A549 (cell line): ENCODE data around the gene MOCOS.

Source experiments
- CBX2 ChIP-seq: fragments of 200-600 bp; sonication (generic); IDR thresholded peaks from 2 replicates; pipeline ENCODE4 v1.6.1; 2016; ENCODE audit warnings: low read depth, mild to moderate bottlenecking, borderline replicate concordance
- CEBPB ChIP-seq, 2 experiments: fragments of >200 bp in 1 of 2; sonication (Bioruptor Twin) in 1 of 2; formaldehyde crosslinking in 1 of 2; IDR thresholded peaks; 2 replicates each; pipeline ENCODE4 v1.6.1; 2012 to 2016
- EP300 ChIP-seq, 2 experiments: fragments of >200 bp; sonication (Bioruptor Twin); formaldehyde crosslinking; IDR thresholded peaks; 2 replicates in 1 of 2; 3 replicates in 1 of 2; pipeline ENCODE4 v1.6.1; 2016 to 2017
- FOSL2 ChIP-seq, 2 experiments: fragments of 450-650 bp in 1 of 2; fragments of >200 bp in 1 of 2; sonication (Bioruptor Twin) in 1 of 2; formaldehyde crosslinking; IDR thresholded peaks; 2 replicates each; pipeline versions ENCODE4 v1.5.0 to v1.6.1; 2016 to 2020; ENCODE audit warnings: mild to moderate bottlenecking in 1 of 2, moderate library complexity in 1 of 2
- GATA3 ChIP-seq: IDR thresholded peaks from 2 replicates; pipeline ENCODE4 v1.6.1; 2012; ENCODE audit warnings: borderline replicate concordance
- KDM1A ChIP-seq: fragments of 200-600 bp; sonication (generic); IDR thresholded peaks from 2 replicates; pipeline ENCODE4 v1.6.1; 2016; ENCODE audit warnings: low read depth, mild to moderate bottlenecking
- KDM5A ChIP-seq: fragments of 200-600 bp; sonication (generic); IDR thresholded peaks from 2 replicates; pipeline ENCODE4 v1.6.1; 2016; ENCODE audit warnings: antibody characterized with exemption, mild to moderate bottlenecking
- MAZ ChIP-seq: fragments of 150-350 bp; IDR thresholded peaks from 2 replicates; pipeline ENCODE4 v1.6.1; 2014; ENCODE audit warnings: antibody characterized with exemption, low read depth, low read length, borderline replicate concordance
- MYC ChIP-seq: IDR thresholded peaks from 2 replicates; pipeline ENCODE4 v1.6.1; 2012; ENCODE audit warnings: mild to moderate bottlenecking, inconsistent platforms, low read length, improper control_type of control experiment, borderline replicate concordance
- POLR2A ChIP-seq: IDR thresholded peaks from 2 replicates; pipeline ENCODE4 v1.6.1; 2012; ENCODE audit warnings: mild to moderate bottlenecking, low read length
- RAD21 ChIP-seq, 2 experiments: fragments of >200 bp in 1 of 2; sonication (Bioruptor Twin) in 1 of 2; formaldehyde crosslinking in 1 of 2; IDR thresholded peaks in 1 of 2; conservative IDR thresholded peaks in 1 of 2; 2 replicates in 1 of 2; 3 replicates in 1 of 2; pipeline ENCODE4 v1.6.1; 2012 to 2018; ENCODE audit warnings: inconsistent platforms in 1 of 2
- RFX5 ChIP-seq: fragments of 450-650 bp; IDR thresholded peaks from 2 replicates; pipeline ENCODE4 v1.7.1; 2014; ENCODE audit warnings: antibody characterized with exemption, mild to moderate bottlenecking, moderate library complexity
- TF ChIP-seq, protein P1 (sequence below): fragments of >200 bp; sonication (Bioruptor Twin); formaldehyde crosslinking; IDR thresholded peaks from 3 replicates; pipeline ENCODE4 v1.5.1; 2016

DNA sequence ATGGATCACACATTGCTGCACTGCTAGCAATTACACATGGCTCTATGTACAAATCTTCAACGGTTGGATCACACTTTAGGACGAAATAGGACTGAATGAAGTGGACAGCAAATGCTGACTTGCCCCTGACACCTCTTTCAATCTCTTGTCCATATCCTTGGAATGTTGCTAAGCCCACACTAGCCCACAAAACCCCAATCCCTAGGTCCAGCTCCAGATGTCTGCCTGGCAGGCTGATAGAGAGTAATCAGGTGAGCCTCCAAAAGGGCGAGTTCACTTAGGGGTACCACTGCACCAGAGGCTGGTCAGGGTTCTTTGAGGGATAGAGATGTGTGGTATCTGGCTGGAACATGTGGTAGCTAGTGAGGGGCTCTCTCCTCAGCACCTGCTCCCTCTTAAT is 91.7 kb downstream of the MOCOS start:
- no peak for TF ChIP-seq MYC
- TF ChIP-seq RAD21 (conservative IDR thresholded peaks at IDR 0.05 in 1 of 2, IDR thresholded peaks at IDR 0.05 in 1 of 2): no peak
- TF ChIP-seq, protein P1, sequence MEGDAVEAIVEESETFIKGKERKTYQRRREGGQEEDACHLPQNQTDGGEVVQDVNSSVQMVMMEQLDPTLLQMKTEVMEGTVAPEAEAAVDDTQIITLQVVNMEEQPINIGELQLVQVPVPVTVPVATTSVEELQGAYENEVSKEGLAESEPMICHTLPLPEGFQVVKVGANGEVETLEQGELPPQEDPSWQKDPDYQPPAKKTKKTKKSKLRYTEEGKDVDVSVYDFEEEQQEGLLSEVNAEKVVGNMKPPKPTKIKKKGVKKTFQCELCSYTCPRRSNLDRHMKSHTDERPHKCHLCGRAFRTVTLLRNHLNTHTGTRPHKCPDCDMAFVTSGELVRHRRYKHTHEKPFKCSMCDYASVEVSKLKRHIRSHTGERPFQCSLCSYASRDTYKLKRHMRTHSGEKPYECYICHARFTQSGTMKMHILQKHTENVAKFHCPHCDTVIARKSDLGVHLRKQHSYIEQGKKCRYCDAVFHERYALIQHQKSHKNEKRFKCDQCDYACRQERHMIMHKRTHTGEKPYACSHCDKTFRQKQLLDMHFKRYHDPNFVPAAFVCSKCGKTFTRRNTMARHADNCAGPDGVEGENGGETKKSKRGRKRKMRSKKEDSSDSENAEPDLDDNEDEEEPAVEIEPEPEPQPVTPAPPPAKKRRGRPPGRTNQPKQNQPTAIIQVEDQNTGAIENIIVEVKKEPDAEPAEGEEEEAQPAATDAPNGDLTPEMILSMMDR: no peak
- TF ChIP-seq KDM5A: no peak
- TF ChIP-seq KDM1A: no peak
- no peak for TF ChIP-seq POLR2A
- no peak for TF ChIP-seq CBX2
- TF ChIP-seq RFX5: no peak
- no peak for TF ChIP-seq MAZ
- TF ChIP-seq FOSL2 (IDR thresholded peaks at IDR 0.05): no peak
- TF ChIP-seq FOSL2 (CRISPR knock-in tag; IDR thresholded peaks at IDR 0.05): no peak
- TF ChIP-seq EP300 (IDR thresholded peaks at IDR 0.05): no peak
- TF ChIP-seq GATA3: no peak
- TF ChIP-seq CEBPB (IDR thresholded peaks at IDR 0.05): no peak
